Activated T-cell treated with anti-CD3 and anti-CD28 coated beads for 24 hours (primary cell): ENCODE measurements around the gene RFPL1.
A peak's percentile ranks its signal among the peaks of the same experiment; 100 is the strongest.

Experiments
- DNase-seq: peaks from one replicate; pipeline ENCODE4 v3.0.0-alpha.2; 2020; ENCODE audit warnings: low read depth

The RFPL1 gene

DNA sequence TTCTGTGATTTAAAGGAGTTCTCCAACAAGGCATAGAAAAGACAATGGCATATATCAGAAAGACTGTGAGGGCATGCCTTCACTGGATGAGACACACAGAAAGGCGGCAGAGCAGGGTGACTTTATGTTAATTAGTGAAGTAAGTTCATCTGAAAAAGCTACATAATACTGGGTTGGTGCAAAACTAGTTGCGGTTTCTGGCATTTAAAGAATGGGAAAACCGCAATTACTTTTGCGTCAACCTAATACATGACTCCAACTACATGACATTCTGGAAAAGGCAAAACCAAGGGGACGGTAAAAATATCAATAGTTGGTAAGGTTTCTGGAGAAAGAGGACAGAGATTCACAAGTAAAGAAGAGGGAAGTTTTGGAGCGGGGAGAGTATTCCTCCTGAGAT, 5.1 kb downstream of the RFPL1 start:
- no peak for DNase-seq

DNA sequence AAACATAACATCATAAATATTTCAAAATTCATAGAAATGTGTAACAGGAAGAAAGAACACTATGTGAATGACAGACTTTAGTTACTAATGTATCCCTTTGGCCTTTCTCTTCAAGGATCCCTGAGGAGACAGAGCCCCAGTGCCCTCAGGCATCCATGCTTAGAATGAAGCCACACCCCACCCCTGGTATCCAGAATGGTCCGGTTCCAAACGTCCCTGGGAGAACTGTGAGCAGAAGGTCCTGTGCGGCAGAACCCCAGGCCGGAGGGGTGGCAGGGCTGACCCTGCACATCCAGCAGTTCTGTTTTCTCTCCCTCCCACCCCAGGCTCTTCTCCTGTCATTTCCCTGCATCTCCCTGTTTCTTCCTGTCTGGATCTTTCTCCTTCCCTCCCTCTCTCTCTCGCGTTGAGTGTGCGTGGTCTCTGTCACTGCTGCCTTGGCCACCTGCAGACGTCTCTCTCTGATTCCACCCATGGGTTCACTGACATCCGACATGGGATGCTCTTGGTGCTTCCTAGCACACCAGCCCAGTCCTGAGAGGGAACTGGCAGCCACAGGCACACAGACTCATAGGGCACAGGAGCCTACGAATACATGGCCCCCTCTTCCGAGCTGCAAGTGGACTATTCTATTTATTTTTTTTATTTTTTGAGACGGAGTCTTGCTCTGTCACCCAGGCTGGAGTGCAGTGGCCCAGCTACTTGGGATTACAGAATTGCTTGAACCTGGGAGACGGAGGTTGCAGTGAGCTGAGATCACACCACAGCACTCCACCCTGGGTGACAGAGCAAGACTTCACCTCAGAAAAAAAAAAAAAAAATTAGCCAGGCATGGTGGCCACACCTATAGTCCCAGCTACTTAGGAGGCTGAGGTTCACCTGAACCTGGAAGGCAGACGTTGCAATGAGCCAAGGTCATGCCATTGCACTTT, 5.7 kb downstream of the RFPL1 start:
- no peak for DNase-seq

- DNase-seq, result no peak
Measured at GRCh38 chr22:29445508-29445907, 7.1 kb downstream of the RFPL1 start.

- DNase-seq, result no peak
Measured at GRCh38 chr22:29447906-29448305, 9.5 kb downstream of the RFPL1 start.

DNA sequence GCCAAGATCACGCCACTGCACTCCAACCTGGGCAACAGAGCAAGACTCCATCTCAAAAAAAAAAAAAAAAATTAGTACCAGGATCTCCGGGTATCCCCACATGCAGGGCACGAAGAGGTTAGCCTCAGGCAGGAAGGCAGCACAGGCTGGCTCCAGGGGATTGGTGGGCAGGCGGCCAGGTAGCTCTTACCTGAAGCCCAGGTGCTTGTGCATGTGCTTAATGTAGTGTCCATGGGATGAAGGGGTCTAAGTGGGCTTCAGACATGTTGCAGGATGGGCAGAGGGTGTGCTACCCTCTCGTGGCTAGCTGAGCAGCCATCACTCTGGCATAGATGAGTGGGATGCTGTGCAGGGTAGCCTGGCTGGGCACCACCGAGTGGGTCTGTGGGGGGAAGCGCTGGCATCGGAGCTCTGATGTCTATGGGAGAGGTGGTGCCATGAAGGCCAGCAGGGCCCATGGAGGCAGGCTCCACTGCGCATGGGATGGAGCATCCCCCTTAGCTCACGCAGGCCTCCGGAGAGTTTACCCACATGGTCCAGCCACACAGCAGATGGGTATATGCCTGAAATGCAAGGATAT, 11.0 kb downstream of the RFPL1 start:
- no peak for DNase-seq

GRCh38 chr22:29450222-29450621, 11.8 kb downstream of the RFPL1 start:
- DNase-seq, result no peak

GRCh38 chr22:29451863-29452262, 13.5 kb downstream of the RFPL1 start:
- no peak for DNase-seq

- DNase-seq, result no peak
Measured at GRCh38 chr22:29454276-29454675, 15.9 kb downstream of the RFPL1 start.

DNA sequence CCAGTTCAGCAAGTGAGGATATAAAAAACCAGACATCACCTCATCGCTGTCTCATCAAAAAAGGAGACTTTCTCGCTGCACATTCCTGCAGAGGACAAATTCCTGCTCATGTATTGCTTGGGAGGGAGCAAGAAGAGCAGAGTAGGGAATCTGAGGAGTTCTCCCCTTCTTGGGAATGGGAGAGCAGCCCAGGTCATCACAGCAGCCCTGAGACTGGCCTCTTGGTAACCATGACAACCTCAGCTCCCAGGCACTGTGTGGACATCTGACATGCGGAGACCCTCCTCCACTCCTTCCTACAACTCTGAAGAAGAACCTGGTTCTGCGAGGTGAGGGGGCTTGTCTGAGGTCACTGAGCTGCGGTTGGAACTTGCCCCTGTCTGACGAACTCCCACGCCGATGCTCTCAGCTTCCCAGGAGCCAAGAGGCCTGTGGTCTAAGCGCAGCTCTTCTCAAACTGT, 17.9 kb downstream of the RFPL1 start:
- no peak for DNase-seq

GRCh38 chr22:29457730-29458129, 19.3 kb downstream of the RFPL1 start:
- no peak for DNase-seq

DNA sequence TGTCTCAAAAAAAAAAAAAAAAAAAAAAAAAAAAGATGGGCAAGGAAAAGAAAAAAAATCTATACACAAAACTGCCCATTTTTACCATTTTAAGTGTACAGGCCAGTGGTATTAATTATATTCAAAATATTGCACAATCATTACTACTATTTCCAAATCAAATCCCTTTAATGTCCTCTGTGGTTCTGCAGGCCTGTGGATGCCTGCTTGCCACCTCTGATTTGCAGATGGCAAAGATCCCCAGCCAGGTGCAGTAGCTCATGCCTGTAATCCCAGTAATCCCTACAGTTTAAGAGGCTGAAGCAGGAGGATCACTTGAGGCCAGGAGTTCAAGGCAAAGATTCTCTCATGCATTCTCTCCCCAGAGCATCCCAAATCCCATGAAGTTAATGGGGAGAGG, 20.2 kb downstream of the RFPL1 start:
- DNase-seq, result no peak

DNA sequence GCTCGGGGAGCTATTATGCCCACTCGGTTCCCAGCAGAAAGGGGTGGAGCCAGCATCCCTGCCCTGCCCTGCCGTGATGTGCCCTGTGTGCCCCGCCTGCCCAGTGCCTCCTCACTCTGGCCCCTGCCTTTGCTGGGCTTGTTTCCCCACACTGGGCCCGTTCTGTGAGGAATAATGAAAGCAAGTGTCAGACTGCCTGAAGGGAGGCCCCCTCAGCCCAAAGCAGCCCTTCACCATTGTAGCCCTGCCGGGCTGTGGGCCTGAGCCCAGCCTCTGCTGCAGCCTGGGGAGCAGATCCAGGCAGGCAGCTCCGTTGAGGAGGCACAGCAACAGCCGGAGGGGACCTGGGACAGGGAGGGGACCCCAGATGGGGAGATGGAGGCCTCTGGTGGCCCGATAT, 21.4 kb downstream of the RFPL1 start:
- no peak for DNase-seq

GRCh38 chr22:29461263-29461662, 22.9 kb downstream of the RFPL1 start:
- no peak for DNase-seq

GRCh38 chr22:29463629-29464028, 25.2 kb downstream of the RFPL1 start:
- no peak for DNase-seq

DNA sequence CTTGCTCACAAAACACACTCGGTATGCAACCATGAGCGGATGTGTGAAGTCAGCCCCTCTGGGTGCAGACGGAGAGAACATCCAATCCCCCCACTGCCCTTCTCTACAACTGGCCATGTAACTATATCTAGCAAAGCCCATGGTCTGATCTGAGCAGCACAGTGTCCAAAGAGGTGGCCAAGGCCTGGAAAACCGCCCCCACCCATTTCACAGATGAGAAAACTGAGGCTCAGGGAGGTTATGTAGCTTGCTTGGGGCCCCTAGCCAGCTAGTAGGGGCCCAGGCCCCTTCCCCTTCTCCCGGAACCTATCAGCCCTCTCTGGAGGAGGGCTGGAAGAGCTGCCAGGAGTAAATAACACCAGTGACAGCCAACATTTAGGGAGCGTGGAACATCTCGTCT, 26.2 kb downstream of the RFPL1 start:
- DNase-seq, result no peak

DNA sequence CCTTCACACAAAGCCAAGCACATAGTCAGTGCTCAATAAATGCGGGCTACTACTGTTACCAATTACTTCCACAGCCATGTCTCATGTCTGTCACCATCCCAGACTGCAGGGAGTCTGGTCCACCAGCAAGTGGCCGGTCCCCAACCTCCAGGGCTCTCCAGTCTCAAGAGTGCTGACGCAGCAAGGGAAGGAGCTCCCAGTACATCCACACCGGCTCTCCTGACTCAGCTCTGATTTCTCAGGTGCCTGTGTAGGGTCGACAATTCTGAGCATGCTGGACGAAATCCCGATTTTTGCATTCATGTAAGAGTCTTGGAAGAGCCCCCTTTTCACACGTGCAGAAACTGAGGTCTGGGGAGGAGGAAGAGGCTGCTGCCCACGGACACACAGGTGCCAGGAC, 31.4 kb downstream of the RFPL1 start:
- DNase-seq, result no peak

GRCh38 chr22:29470159-29470855, 31.9 kb downstream of the RFPL1 start:
- DNase-seq, result peak; percentile 60

- no peak for DNase-seq
Measured at GRCh38 chr22:29473001-29473400, 34.6 kb downstream of the RFPL1 start.

GRCh38 chr22:29475550-29475949, 37.2 kb downstream of the RFPL1 start:
- DNase-seq, result no peak

DNA sequence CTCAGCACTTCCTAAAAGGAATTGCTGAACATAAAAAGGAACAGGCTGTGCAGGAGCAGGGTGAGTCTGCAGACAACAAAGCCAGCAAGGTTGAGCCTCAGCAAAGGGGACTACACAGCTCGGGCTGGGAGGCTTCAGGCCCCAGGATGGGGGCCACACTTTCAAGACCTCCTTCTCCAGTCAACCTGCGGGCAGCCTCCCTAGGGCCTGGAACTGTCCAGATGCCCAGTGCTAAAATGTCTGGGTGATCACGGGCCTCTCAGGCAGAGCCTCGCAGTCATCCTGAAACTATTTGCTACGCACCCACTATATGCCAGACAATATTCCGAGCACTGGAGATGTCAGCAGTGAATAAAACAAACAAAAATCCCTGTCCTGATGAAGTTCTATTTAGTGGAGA, 37.7 kb downstream of the RFPL1 start:
- no peak for DNase-seq

DNA sequence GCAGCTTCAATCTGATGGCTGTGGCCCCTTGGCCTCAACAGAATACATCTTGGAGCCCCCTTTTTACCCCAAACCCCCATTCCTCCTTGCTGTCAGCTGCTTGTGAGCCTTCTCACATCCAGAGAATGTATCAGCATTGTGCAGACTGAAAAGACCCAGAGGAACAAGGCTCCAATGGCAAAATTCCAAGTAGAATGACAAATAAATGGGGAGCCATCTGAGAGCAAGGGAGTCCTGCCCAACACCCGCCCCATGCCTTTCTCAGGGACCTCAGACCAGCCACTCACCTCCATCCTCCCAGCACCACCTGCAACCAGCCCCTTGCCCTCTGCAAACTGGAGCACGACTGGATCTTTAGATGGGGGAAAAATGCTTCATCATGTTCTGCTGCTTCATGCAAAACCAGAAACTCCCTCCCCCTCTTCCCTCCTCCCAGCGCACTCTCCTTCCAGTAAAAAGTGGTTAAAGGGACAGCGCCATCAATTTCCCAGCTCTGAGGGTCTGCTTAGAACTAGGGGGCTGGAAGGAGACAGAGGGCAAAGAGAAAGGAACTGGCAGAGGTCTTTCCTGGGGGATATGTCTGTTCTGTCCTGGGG, 39.4 kb downstream of the RFPL1 start:
- no peak for DNase-seq
